Activated T-cell treated with anti-CD3 and anti-CD28 coated beads for 48 hours (primary cell): Measurements from ENCODE around the gene WDR53.
"Not testable (repeated sequence)": the region's sequence is repeated elsewhere in the genome, so short reads cannot be mapped to it uniquely, and the experiment has no call there.

ENCODE experiments used
- DNase-seq: peaks from one replicate; pipeline ENCODE4 v3.0.0-alpha.2; 2020; ENCODE audit warnings: low read depth

WDR53 gene

DNA sequence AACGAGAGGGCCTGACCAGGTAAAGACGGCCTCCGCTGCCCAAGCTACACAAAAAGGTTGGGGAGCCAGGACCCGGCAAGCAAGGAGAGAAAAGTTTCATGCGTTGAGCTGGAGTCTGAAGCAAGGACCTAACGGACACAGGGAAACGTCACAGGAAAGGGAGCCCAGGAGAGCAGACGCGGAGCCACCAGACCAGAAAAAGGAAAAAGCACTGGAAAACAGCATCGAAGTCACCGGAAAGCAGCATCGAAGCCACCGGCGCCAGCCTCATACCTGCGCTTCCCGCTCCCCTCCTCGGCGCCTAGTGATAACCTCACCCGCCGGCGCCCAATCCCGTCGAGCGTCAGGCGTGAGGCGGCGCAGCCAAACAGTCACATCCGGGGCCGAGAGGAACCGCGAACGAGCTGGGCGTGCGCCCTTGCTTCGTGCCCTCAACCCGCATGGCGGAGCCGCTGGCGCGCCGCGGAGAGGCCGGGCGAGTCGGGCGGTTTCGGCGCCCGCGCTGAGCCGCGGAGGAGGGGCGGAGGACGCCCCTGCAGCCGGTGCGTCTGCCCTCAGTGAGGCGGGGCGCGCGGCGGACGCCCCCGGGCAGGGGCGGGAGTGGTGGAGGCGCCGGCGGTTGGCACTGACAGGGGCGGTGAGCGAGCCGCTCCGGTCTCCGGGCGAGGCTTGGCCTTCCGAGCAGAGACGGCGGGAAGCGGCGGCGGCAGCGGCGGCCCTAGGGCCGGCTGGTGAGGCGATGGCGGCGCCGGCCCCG, at the start of gene WDR53, which contains the start of gene FBXO45:
WDR53 (minus strand) TSS at position 309 of the 757 bp plus-strand sequence. CDS start 7,079 bp downstream, outside the sequence.
FBXO45 (plus strand) TSS at position 415 of the 757 bp plus-strand sequence; CDS start at position 740, 325 bp downstream.
- peak; percentile 95 for DNase-seq

DNA sequence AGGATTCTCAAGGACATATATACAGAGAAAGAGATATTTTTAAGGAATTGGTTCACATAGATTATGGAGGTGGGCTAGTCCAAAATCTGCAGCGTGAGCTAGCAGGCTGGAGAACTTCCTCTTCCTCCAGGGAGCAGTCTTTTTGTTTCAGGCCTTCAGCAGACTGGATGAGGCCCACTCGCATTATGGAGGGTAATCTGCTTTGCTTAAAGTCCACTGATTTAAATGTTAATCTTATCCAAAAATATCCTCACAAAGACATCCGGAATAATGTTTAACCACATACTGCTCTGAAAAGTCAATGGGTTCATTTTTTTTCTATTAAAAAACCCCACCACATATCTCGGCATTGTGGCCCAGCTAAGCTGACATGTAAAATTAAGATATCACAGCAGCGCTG, 48.9 kb upstream of the WDR53 start:
- no peak for DNase-seq

DNA sequence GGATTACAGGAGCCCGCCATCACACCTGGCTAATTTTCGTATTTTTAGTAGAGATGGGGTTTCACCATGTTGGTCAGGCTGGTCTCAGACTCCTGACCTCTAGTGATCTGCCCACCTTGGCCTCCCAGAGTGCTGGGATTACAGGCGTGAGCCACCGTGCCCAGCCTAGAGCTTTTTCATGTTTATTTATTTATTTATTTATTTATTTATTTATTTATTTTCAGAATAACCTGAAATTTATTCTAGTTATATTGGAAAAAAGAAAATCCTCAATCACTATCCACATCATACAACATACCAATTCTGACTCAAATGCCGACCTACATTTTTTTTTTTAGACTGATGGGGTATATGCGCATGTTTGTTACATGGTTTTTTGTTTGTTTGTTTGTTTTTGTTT, 46.9 kb upstream of the WDR53 start:
- not testable (repeated sequence) for DNase-seq

DNA sequence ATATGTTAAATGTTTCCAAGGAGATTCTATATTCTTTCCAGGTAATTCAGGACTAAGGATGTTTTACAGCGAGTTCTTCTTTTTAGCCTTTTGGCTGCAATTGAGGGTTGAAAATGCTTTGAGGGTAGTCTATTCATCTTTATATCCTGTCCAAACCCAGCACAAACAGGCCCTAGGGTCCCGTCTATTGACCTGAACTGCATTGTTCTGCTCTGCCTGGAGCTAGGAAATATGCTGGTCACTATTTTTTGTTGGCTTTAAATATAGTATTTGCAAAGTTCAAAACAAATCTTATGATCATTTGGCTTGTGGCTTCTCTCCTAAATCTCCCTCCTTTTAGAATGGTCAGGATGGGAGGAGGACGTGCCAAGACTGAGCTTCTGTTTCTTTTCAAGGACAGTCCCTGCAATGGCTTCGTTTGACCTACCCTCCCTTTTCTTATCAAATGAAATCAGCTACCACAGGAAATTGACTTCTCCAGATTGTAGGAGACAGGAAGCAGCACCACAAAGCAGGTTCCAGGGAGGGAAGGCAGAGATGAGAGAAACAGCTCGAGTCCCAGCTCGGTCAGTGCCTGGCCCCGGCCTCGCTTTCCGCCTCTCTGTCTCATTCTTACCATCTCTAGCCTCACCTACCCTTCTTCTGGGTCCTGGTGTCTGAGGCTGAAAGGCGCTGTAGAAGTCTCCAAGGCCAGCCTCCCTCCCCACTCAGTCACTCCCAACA, 43.6 kb upstream of the WDR53 start:
- no peak for DNase-seq

DNA sequence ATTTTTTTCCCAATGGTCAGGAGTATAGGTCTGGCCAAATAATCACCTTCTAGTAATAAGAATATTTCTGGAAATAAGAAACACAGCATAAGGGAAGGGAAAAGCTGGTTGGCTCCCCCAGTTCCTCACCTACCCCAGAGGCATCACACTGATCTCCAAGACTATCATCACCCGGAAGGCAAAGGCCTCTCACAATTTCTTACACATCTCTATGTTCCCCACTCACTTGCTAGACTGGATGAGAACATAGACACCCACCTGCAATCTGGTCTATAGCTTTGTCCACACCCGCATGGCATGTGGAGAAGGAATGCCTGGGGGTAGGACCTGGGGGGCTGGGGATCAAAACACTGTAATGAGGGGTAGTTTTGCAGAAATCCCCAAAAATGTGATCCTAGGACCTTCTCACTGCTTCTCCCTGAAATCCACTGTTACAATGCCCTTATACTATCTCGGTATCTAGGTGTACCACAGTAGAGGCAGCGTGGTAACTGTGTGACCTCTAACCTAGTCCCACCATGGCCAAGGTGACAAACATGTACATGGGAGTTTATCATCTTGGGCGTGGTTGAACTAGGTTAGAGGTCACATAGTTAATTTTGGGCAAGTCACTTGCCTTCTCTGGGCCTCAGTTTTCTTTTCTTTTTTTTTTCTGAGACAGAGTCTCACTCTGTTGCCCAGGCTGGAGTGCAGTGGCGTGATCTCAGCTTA, 41.6 kb upstream of the WDR53 start:
- DNase-seq, result no peak

DNA sequence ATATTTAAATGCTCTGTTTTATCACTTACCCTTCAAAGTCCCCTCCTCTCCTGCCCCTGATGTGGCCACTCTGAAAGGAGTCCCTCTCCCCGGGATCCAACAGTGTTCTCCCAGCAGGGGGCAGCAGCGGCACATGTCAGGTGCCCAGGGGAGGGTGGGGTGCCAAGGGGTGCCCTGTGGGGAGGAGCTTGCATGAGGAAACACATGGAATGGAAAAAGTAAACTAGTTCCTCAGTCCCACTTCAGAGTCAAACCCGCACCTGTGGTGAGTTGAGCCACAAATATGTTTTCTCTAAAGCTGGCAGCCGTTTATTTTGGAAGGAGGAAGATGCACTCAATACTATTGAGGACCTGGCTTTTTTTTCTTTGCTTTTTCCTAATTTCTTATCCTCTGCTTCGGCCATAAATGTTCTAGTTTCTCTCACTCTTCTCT, 41.0 kb upstream of the WDR53 start:
- DNase-seq, result peak; percentile 92

DNA sequence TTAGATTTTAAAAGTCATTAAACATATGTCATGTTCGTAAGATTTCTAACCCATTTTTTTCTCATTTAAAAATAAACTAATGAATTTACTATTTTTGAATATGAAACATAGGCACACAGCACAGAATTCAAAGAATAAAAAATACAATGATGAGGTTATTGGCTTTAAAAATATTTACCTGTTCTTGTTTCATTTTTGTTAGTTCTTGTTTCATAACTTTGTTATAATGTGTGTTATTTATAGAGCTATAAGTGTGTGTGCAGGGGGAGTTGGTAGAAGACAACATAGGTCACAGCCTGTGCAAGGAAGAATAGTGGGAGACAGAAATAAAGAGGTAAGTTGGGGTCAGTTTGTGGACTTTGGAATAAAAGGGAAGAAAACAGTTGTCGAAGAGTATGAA, 40.3 kb upstream of the WDR53 start:
- no peak for DNase-seq

DNA sequence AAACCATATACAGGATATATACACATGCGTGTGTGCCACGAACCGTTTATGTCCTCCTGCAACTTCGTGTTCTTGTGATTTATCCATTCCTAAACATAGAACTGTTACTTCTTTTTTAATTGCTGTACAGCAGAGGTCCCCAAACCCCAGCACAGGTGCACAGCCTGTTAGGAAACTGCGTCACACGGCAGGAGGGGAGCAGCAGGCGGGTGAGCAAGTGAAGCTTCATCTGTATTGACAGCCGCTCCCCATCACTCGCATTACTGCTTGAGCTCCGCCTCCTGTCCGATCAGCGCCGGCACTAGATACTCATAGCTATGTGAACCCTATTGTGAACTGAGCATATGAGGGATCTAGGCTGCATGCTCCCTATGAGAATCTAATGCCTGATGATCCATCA, 36.2 kb upstream of the WDR53 start:
- peak; percentile 37 for DNase-seq

DNA sequence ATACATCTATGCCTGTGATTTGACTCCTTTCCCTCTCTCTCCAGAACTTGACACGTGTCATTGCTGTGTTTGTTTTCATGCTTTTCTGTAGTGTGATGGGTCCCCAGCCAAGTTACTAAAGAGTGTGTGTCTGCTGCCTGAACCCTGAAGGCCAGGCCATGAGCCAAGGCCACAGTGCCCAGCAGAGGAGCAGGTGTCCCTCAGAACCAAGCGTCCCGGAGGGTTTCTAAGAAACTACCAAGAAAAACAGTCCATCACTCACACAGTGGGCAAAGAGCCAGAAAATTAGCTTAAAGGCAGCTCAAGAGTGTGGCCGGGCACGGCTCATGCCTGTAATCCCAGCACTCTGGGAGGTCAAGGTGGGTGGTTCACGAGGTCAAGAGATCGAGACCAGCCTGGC, 35.3 kb upstream of the WDR53 start:
- no peak for DNase-seq

DNA sequence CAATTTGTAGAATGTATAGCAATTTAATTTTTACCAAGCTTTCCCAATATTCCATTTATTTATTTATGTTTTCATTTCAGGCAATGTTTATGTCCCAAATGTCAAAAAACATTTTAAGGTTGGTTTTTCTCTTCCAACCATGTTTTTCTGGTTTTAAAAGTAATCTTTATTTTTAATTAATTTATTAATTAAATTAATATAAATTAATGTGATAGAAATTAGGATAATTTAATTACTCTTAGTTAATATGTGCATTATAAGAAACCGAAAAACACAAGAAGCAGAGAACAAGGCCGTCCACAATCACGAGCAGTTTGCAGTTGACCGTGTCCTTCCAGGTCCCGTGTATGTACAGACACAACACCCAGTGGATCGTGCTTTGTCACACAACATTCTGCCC, 34.3 kb upstream of the WDR53 start:
- DNase-seq, result no peak

DNA sequence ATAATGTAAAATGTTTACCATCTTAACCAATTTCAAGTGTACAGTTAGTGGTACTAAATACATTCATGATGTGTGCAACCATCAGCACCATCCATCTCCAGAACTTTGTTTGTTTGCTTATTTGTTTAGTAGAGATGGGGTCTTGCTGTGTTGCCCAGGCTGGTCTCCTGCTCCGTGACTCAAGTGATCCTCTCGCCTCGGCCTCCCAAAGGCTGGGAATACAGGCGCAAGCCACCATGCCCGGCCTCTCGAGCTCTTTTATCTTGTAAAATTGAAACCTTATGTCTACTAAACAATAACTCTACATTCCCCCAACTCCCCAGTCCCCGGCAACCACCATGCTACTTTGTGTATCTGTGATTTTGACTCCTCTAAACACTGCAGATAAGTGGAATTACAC, 32.0 kb upstream of the WDR53 start:
- no peak for DNase-seq

DNA sequence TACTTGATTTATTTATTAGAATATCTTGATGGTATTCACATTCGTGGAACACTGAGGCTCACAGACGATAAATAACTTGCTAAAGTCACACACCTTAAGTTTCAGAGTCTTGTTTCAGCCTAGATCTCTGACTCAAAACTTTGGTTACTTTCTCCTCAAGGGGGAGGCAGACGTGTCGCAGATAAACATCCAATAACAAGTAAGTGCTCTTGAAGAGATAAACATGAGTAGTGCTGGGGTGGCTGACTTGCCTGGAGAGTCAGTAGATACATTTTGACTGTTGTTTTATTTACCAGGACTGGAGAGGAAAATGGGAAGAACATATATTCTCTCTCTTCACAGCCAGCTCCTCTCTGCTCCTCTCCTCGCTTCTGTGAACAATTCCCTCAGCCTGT, 31.4 kb upstream of the WDR53 start:
- DNase-seq, result no peak

DNA sequence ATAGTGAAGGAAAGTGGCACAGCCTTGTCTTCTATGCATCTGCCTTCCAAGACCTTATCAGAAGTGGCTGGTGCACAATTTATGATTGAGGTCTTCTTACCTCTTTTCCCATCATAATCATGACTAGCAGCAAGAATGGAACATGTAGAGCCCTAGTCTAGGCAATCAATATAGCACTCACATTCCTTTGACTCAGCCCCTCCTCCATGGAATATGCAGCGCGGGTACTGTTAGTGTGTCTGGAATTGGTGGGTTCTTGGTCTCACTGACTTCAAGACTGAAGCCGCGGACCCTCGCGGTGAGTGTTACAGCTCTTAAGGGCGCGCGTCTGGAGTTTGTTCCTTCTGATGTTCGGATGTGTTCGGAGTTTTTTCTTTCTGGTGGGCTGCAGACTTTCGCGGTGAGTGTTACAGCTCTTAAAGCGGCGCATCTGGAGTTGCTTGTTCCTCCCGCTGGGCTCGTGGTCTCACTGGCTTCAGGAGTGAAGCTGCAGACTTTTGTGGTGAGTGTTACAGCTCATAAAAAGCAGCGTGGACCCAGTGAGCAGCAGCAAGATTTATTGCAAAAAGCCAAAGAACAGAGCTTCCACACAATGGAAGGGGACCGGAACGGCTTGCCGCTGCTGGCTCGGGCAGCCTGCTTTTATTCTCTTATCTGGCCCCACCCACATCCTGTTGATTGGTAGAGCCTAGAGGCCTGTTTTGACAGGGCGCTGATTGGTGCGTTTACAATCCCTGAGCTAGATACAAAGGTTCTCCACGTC, 29.8 kb upstream of the WDR53 start:
- peak; percentile 21 for DNase-seq

DNA sequence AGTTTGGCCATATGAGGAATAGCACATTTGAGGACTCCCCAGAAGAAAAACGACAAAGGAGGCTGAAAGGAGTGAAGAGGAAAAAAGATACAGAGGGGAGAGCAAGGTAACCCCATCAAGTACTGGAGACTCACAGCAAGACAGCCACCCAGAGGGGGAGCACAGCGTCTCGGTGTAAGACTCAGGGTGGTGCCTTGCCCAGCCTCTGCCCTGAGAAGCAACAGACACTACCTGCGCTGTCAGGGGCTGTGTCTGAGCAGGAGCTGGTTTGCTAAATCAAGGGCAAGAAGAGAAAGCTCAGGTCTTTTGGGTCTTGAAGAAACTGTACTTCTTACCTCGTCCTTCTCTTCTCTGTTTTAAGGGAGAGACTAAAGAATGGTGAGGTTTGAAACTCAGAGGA, 28.0 kb upstream of the WDR53 start:
- no peak for DNase-seq

DNA sequence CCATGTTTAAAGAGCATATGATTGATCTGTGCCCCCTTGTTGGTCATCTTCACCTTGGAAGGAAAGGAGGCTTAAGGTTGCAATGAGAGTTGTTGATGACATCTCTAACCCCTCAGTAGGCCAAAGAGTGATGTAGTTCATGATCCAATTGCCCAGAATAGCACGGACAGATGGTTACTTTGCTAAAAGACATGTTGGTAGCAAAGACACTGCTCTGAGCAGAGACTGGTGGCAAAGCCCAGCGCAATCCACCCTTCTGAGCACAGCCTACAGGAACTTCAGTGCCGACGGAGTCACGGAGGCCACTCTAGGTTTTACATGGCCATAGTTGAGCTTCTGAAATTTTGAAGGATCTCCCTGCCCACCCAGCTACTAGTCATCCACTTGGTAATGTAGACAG, 21.9 kb upstream of the WDR53 start:
- DNase-seq, result no peak

DNA sequence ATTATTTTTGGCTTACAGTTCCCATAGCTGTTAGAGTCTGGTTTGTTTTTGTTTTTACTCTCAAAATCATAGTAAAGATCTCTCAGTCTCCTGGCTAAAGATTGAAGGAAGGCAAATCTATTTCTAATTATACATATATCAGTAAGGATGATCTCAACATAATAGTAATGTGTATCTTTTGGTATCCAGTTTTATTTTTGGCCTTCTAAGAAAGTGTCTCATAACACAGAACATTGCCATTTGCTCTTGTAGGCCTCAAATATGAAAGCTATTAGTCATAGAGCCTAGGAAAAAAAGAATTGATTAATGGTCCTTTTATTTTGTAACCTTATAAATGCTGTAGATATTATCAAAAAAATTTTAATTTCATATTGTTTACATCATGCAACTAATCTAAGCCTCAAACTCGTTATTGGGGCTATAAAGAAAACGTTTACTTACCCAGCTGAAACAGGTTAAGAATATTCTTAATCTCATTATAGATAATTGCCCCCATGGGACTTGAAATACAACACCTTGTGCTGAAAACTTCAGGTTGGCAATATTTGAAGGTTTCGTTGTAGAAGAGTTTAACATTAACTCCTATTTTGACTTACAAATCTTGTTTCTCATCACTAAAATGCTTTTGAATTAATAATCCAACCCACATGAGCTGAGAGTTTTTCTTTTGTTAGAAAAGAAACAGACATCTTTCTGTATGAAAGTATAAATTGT, 16.8 kb upstream of the WDR53 start:
- no peak for DNase-seq

DNA sequence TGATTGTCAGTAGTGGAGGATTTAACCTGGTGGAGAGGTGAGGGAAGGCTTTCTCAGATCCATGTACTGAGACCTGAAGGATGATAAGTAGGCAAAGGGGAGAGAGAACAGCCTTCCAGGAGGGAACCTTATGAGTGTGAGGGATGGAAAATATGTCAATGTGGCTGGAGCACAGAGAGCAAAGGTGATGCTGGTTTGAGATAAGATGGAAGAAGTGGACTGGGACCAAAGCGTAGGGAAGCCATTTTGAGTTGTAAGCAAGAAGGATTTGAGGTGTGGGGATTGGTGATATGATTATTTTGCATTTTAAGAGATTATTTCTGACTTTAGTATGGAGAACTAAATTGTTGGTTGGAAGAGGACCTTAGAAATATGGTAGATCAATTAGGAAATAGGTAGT, 4.0 kb upstream of the WDR53 start:
- DNase-seq, result no peak

DNA sequence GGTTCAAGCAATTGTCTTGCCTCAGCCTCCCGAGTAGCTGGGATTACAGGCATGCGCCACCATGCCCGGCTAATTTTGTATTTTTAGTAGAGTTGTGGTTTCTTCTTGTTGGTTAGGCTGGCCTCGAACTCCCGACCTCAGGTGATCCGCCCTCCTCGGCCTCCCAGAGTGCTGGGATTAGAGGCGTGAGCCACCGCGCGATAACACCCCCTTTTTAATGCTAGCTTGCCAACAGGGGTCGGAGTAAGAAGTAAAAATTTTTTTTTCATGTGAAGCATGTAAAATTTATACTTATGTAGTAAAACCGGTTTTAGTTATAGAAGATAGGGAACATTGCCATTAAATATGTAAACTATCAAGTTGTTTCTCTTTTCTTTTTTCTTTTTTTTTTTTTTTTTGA, 2.0 kb upstream of the WDR53 start:
- DNase-seq, result not testable (repeated sequence)

DNA sequence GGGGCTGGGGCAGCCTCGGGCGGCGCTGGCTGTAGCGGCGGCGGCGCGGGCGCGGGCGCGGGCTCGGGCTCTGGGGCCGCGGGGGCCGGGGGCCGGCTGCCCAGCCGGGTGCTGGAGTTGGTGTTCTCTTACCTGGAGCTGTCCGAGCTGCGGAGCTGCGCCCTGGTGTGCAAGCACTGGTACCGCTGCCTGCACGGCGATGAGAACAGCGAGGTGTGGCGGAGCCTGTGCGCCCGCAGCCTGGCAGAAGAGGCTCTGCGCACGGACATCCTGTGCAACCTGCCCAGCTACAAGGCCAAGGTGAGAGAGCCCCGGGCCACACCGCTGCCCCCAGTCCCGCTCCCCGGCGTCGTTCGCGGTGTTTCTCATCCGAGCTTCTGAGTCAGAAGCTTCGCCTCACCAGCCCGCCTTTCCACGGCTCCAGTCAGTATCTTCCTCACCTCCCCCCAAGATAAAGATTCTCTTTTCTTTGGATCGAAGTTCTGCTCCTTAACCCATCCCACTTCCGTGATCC, 706 bp upstream of the WDR53 start:
- DNase-seq, result peak; percentile 43

DNA sequence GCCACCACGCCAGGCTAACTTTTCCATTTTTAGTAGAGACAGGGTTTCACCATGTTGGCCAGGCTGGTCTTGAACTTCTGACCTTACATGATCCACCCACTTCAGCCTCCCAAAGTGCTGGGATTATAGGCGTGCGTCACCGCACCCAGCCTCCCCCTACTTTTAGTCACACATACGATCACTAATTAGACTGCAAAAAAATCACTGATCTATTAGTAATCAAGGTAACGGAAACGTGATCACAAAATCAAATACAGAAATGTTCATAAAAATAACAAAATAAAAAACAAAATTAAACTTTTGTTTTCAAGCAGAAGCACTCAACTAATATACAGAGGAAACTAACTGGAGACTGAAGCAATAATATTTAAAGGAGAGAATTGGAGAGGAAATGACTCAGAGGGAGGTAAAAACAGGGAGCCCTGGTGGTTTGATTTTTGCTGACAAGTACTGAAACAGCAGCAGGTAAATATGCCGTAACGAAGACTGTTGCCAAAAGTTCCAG, 4.6 kb downstream of the WDR53 start:
- no peak for DNase-seq

DNA sequence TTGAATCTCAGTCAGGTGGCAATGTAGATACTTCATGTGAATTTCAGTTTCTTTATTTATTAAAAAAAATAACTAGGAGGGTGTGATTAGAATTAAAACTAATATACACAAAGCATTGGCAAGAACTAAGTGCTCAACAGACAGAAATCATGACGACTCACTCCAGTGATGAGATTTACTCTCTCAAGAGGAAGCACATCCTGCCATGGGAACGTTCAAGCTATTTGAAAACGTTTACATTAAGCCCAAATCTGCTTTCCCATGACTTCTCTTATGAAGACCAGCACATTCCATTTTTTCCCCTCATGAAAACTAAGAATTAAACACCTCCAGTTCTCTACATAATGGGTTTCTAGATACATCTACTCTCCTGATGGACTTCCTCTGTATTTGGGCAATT, 8.5 kb downstream of the WDR53 start:
- no peak for DNase-seq
